GM12878 (cell line): ENCODE data around the gene PDLIM4. TPM values are rescaled to one million over a fixed set of nuclear protein-coding genes. Genes with fewer than 3 reads are reported as not detected.

ENCODE experiments used
- ATAC-seq: fragments of 200-7000 bp; cut with Tn5 transposase; 3 replicates; pipeline ENCODE4 v1.9.1; 2020; ENCODE audit warnings: mild to moderate bottlenecking, moderate library complexity
- BruUV-seq: library from RNA; stranded (reverse); fragments of 400-500 nt; replicated peaks from 2 replicates; lab custom pipeline; 2021; lab: Mats Ljungman, UMichigan
- CTCF ChIA-PET: fragments of 300-600 bp; sonication (Branson Sonifier 250); formaldehyde crosslinking; extraction: SDS; loops from one replicate; lab custom pipeline; 2021; ENCODE audit warnings: inconsistent platforms; lab: Yijun Ruan, JAX
- POLR2A ChIA-PET: fragments of 350-600 bp; formaldehyde crosslinking; extraction: SDS; loops from one replicate; lab custom pipeline; 2021; ENCODE audit warnings: inconsistent platforms; lab: Charles Lee
- RAD21 ChIA-PET: fragments of 300-600 bp; sonication (Branson Sonifier 250); formaldehyde crosslinking; loops from one replicate; lab custom pipeline; 2023; ENCODE audit warnings: antibody characterized with exemption; ENCODE audit not compliant: unreplicated experiment; lab: Charles Lee
- SMC1A ChIA-PET: fragments of 300-600 bp; sonication (Branson Sonifier 250); formaldehyde crosslinking; loops from one replicate; lab custom pipeline; 2023; ENCODE audit not compliant: unreplicated experiment, uncharacterized antibody; lab: Charles Lee
- DNase-seq: peaks from one replicate; pipeline ENCODE4 v3.0.0-alpha.2; 2011; ENCODE audit warnings: low read depth, low spot score
- FAIRE-seq: peaks from 3 replicates; lab custom pipeline; 2011; peaks lifted over from hg19 to GRCh38; lab: Jason Lieb, UNC
- H2AFZ ChIP-seq: 2 replicates; pipeline ENCODE4 v1.6.0; 2011; ENCODE audit warnings: low read depth, low read length, control low read depth; ENCODE audit not compliant: control insufficient read depth
- H3K27ac ChIP-seq: 2 replicates; pipeline ENCODE4 v1.5.1; 2011; ENCODE audit warnings: control low read depth; ENCODE audit not compliant: control insufficient read depth, insufficient read depth
- H3K27me3 ChIP-seq, 2 experiments: replicated peaks in 1 of 2; 2 replicates each; pipeline versions ENCODE4 v1.6.0 to v1.6.1; 2011; ENCODE audit warnings: low read length in 1 of 2; ENCODE audit not compliant: control insufficient read depth in 2 of 2, insufficient read depth in 2 of 2
- H3K36me3 ChIP-seq, 2 experiments: 2 replicates each; pipeline ENCODE4 v1.5.1; 2011; ENCODE audit warnings: low read length in 1 of 2; ENCODE audit not compliant: control insufficient read depth in 2 of 2, insufficient read depth in 2 of 2
- H3K4me1 ChIP-seq: 2 replicates; pipeline ENCODE4 v1.6.1; 2011; ENCODE audit warnings: mild to moderate bottlenecking, low read length, moderate library complexity, mixed read lengths; ENCODE audit not compliant: control insufficient read depth, insufficient read depth
- H3K4me2 ChIP-seq: 2 replicates; pipeline ENCODE4 v1.6.0; 2011; ENCODE audit warnings: control low read depth; ENCODE audit not compliant: control insufficient read depth, insufficient read depth
- H3K4me3 ChIP-seq: fragments of 200-600 bp; sonication (generic); 2 replicates; pipeline ENCODE4 v1.5.1; 2016
- H3K79me2 ChIP-seq: 2 replicates; pipeline ENCODE4 v1.6.0; 2011; ENCODE audit warnings: low read length; ENCODE audit not compliant: control insufficient read depth, insufficient read depth
- H3K9ac ChIP-seq: 2 replicates; pipeline ENCODE4 v1.8.0; 2011; ENCODE audit warnings: low read length, control low read depth, mixed read lengths; ENCODE audit not compliant: control insufficient read depth, insufficient read depth
- H3K9me3 ChIP-seq: replicated peaks from 3 replicates; pipeline ENCODE4 v1.5.1; 2011; ENCODE audit warnings: mild to moderate bottlenecking, low read length; ENCODE audit not compliant: control insufficient read depth, insufficient read depth
- H4K20me1 ChIP-seq: 2 replicates; pipeline ENCODE4 v1.6.0; 2011; ENCODE audit not compliant: control insufficient read depth, insufficient read depth
- BACH1 ChIP-seq: fragments of 450-650 bp; IDR thresholded peaks from 2 replicates; pipeline ENCODE4 v1.6.1; 2017; ENCODE audit warnings: mild to moderate bottlenecking, borderline replicate concordance
- EP300 ChIP-seq, 2 experiments: fragments of 150-350 bp in 1 of 2; IDR thresholded peaks; 2 replicates each; pipeline ENCODE4 v1.6.1; 2011 to 2012; ENCODE audit warnings: low read depth in 2 of 2, low read length in 2 of 2, borderline replicate concordance in 1 of 2, improper control_type of control experiment in 1 of 2, inconsistent platforms in 1 of 2; ENCODE audit not compliant: control insufficient read depth in 1 of 2
- ETV6 ChIP-seq, 2 experiments: fragments of 450-650 bp in 1 of 2; IDR thresholded peaks in 1 of 2; conservative IDR thresholded peaks in 1 of 2; 2 replicates each; pipeline ENCODE4 v1.6.1; 2014; ENCODE audit warnings: antibody characterized with exemption in 1 of 2, borderline replicate concordance in 1 of 2, low read depth in 1 of 2, mild to moderate bottlenecking in 1 of 2, moderate library complexity in 1 of 2
- EZH2 ChIP-seq: IDR thresholded peaks from 2 replicates; pipeline ENCODE4 v1.6.1; 2012; ENCODE audit warnings: low read depth, mild to moderate bottlenecking, control low read depth, inconsistent platforms, low read length, borderline replicate concordance; ENCODE audit not compliant: control insufficient read depth
- FOXK2 ChIP-seq: fragments of 450-650 bp; IDR thresholded peaks from 2 replicates; pipeline ENCODE4 v1.6.1; 2017; ENCODE audit warnings: mild to moderate bottlenecking, moderate library complexity
- GABPA ChIP-seq: IDR thresholded peaks from 2 replicates; pipeline ENCODE4 v1.6.1; 2014; ENCODE audit warnings: antibody characterized with exemption, low read depth, mild to moderate bottlenecking, inconsistent platforms
- HCFC1 ChIP-seq: fragments of 150-350 bp; IDR thresholded peaks from 2 replicates; pipeline ENCODE4 v1.6.1; 2014; ENCODE audit warnings: low read length
- JUND ChIP-seq: IDR thresholded peaks from 2 replicates; pipeline ENCODE4 v1.6.1; 2012; ENCODE audit warnings: low read depth, mild to moderate bottlenecking, low read length, improper control_type of control experiment, moderate library complexity
- KAT2A ChIP-seq: conservative IDR thresholded peaks from 2 replicates; pipeline ENCODE4 v1.6.1; 2011; ENCODE audit warnings: low read depth, low read length; ENCODE audit not compliant: control insufficient read depth
- KLF5 ChIP-seq: fragments of 450-650 bp; IDR thresholded peaks from 2 replicates; pipeline ENCODE4 v1.6.1; 2014; ENCODE audit warnings: mild to moderate bottlenecking; ENCODE audit not compliant: partially characterized antibody
- LARP7 ChIP-seq: fragments of 450-650 bp; IDR thresholded peaks from 2 replicates; pipeline ENCODE4 v1.6.1; 2017; ENCODE audit warnings: mild to moderate bottlenecking
- MEF2B ChIP-seq: fragments of 450-650 bp; IDR thresholded peaks from 2 replicates; pipeline ENCODE4 v1.6.1; 2018; ENCODE audit warnings: mild to moderate bottlenecking, moderate library complexity; ENCODE audit not compliant: partially characterized antibody, poor library complexity, severe bottlenecking
- NFIC ChIP-seq: IDR thresholded peaks from 2 replicates; pipeline ENCODE4 v1.6.1; 2012; ENCODE audit warnings: low read depth, mild to moderate bottlenecking, inconsistent platforms, low read length, moderate library complexity
- PAX5 ChIP-seq: IDR thresholded peaks from 2 replicates; pipeline ENCODE4 v1.6.1; 2011; ENCODE audit warnings: low read depth, low read length, borderline replicate concordance
- PBX3 ChIP-seq: IDR thresholded peaks from 2 replicates; pipeline ENCODE4 v1.6.1; 2011; ENCODE audit warnings: mild to moderate bottlenecking, low read depth, low read length, moderate library complexity; ENCODE audit not compliant: insufficient replicate concordance
- POLR2AphosphoS5 ChIP-seq: IDR thresholded peaks from 2 replicates; pipeline ENCODE4 v1.6.1; 2011; ENCODE audit warnings: mild to moderate bottlenecking, low read length, inconsistent platforms
- RBBP5 ChIP-seq: fragments of 200-600 bp; sonication (generic); conservative IDR thresholded peaks from 2 replicates; pipeline ENCODE4 v1.6.1; 2016
- SIX5 ChIP-seq: IDR thresholded peaks from 2 replicates; pipeline ENCODE4 v1.6.1; 2011; ENCODE audit warnings: mild to moderate bottlenecking, low read depth, low read length, moderate library complexity; ENCODE audit not compliant: severe bottlenecking
- SMARCA5 ChIP-seq: fragments of 450-650 bp; IDR thresholded peaks from 2 replicates; pipeline ENCODE4 v1.6.1; 2017; ENCODE audit warnings: mild to moderate bottlenecking
- STAT3 ChIP-seq: IDR thresholded peaks from 2 replicates; pipeline ENCODE4 v1.6.1; 2011; ENCODE audit warnings: low read depth, low read length, improper control_type of control experiment
- SUZ12 ChIP-seq: fragments of 200-600 bp; sonication (generic); IDR thresholded peaks from one replicate; pipeline ENCODE4 v1.6.1; 2018; ENCODE audit warnings: antibody characterized with exemption, mild to moderate bottlenecking; ENCODE audit not compliant: unreplicated experiment
- TCF12 ChIP-seq: IDR thresholded peaks from 2 replicates; pipeline ENCODE4 v1.6.1; 2011; ENCODE audit warnings: low read depth, mild to moderate bottlenecking, low read length
- ZBED1 ChIP-seq: IDR thresholded peaks from 2 replicates; pipeline ENCODE4 v1.6.1; 2016; ENCODE audit warnings: borderline replicate concordance
- ZNF217 ChIP-seq: fragments of 450-650 bp; IDR thresholded peaks from 2 replicates; pipeline ENCODE4 v1.6.1; 2017; ENCODE audit warnings: antibody characterized with exemption, mild to moderate bottlenecking
- WGBS: methylation state at CpG from one replicate; pipeline ENCODE4 v1.1.6; 2016; ENCODE audit warnings: low lambda C conversion rate; ENCODE audit not compliant: insufficient replicate concordance, insufficient coverage; ENCODE audit errors: missing lambda C conversion rate; 5-methylcytosine and 5-hydroxymethylcytosine counted together
- in situ Hi-C: fragments of 300-500 bp; cut with MboI; formaldehyde crosslinking; loops from 9 replicates; pipeline ENCODE4 v1.14.3; 2018; ENCODE audit warnings: mixed read lengths
- intact Hi-C: fragments of 100-400 bp; cut with micrococcal nuclease; formaldehyde crosslinking; loops from one replicate; pipeline ENCODE4 v1.14.2; 2022; ENCODE audit not compliant: unreplicated experiment
- polyA plus RNA-seq, 11 experiments: library from polyadenylated mRNA; depleted of rRNA in 4 of 11; unstranded in 6 of 11; stranded (reverse) in 5 of 11; fragments of >200 nt; fragmentation: Nextera tagmentation in 4 of 11; fragmentation: Illumina TruSeq in 1 of 11; extraction: Ambion mirVana in 4 of 11; extraction: Trizol in 1 of 11; gene quantifications; 1 replicate in 1 of 11; 2 replicates in 10 of 11; pipeline versions ENCODE4 v1.2.1 to v1.2.3, GENCODE V29; 2011 to 2016; ENCODE audit warnings: inconsistent platforms in 2 of 11, missing spikeins in 2 of 11, low read depth in 1 of 11
- total RNA-seq, 4 experiments: library from RNA; depleted of rRNA in 3 of 4; stranded (reverse); fragments of >200 nt in 3 of 4; fragmentation: Illumina TruSeq in 1 of 4; extraction: Trizol in 1 of 4; gene quantifications; 2 replicates each; pipeline versions ENCODE4 v1.2.1 to v1.2.3, GENCODE V29; 2013 to 2021

Gene PDLIM4
- total and polyA plus RNA-seq, 10 of the 15 experiments (the other 5 are each of a cell fraction or from before 2014, with no cell fraction given), result 0.13 to 1.7 (median 0.39) TPM; not detected in 3

- no peak for TF ChIP-seq ETV6 (conservative IDR thresholded peaks at IDR 0.05 in 1 of 2, IDR thresholded peaks at IDR 0.05 in 1 of 2; ENCODE audit: borderline replicate concordance in 1 of 2, low read depth in 1 of 2)
- no peak for TF ChIP-seq FOXK2
- TF ChIP-seq KAT2A, result no peak
- TF ChIP-seq PBX3, result no peak
- no peak for TF ChIP-seq LARP7
- TF ChIP-seq SUZ12, result no peak
- TF ChIP-seq POLR2AphosphoS5, result no peak
Observed at GRCh38 chr5:132209901-132210545, 47.5 kb upstream of the PDLIM4 start (continued).

GRCh38 chr5:132210944-132211343 lies 46.6 kb upstream of the PDLIM4 start:
- BruUV-seq, result no TSS peak
- ChIA-PET POLR2A (interaction anchor here (0.9 to 1.0 kb wide), 2 partner anchors 9 to 390 kb away, joined by 3 to 9 read pairs; no protein-coding TSS in a partner anchor), SMC1A (interaction anchor here (0.6 to 2.5 kb wide), 4 partner anchors 15 to 791 kb away, joined by 4 to 8 read pairs (median 5); no protein-coding TSS in a partner anchor), RAD21 (interaction anchor here (1.0 kb wide), 1 partner anchor 31 kb away, joined by 3 read pairs; no protein-coding TSS in a partner anchor), CTCF (interaction anchor here (0.9 to 2.7 kb wide), 4 partner anchors 9 to 64 kb away, joined by 3 to 8 read pairs (median 3); no protein-coding TSS in a partner anchor)
- H3K79me2 ChIP-seq, result no peaks in the 10 kb centered on the region
- DNase-seq, result no peak
- H3K4me1 ChIP-seq, result no peaks in the 10 kb centered on the region
- FAIRE-seq, result no peak
- H4K20me1 ChIP-seq, result no peaks in the 10 kb centered on the region
- in situ Hi-C loops (no loop called here), intact Hi-C loops (no loop called here)
- no peak for ATAC-seq
- H3K27ac ChIP-seq, result no peak overlapping the region
- H3K4me2 ChIP-seq, result no peak overlapping the region
- no peaks in the 10 kb centered on the region for H3K9me3 ChIP-seq
- H2AFZ ChIP-seq, result no peak overlapping the region
- no peak overlapping the region for H3K4me3 ChIP-seq
- 94% methylated on average over 1 of the region's 1 CpG for WGBS
- TF ChIP-seq GABPA (no peak), SIX5 (no peak), RBBP5 (no peak), BACH1 (no peak), SMARCA5 (no peak), EP300 (IDR thresholded peaks at IDR 0.05; ENCODE audit: borderline replicate concordance in 1 of 2, control insufficient read depth in 1 of 2, low read depth in 2 of 2, low read length in 2 of 2) (no peak), EZH2 (no peak), HCFC1 (no peak), TCF12 (no peak), NFIC (no peak), KLF5 (no peak), ZNF217 (no peak), PAX5 (no peak), JUND (no peak), STAT3 (no peak), ZBED1 (no peak), MEF2B (no peak)
- no peak overlapping the region for H3K9ac ChIP-seq
- no peaks in the 10 kb centered on the region; a peak in 1 of 4 replicates for H3K27me3 ChIP-seq
- no peaks in the 10 kb centered on the region for H3K36me3 ChIP-seq
